H9 (cell line): ENCODE data around the gene CRMP1. TPM values are rescaled to one million over a fixed set of nuclear protein-coding genes. Genes with fewer than 3 reads are reported as not detected.

ENCODE experiments used
- DNase-seq: peaks from one replicate; pipeline ENCODE4 v3.0.0-alpha.2; 2017
- H2AFZ ChIP-seq: one replicate; pipeline ENCODE4 v1.6.1; 2013; ENCODE audit warnings: mild to moderate bottlenecking, low read length, control low read depth, moderate library complexity
- H2AK5ac ChIP-seq: 2 replicates; pipeline ENCODE4 v1.6.1; 2013; ENCODE audit warnings: low read length, control low read depth, mixed read lengths; ENCODE audit not compliant: insufficient read length
- H2BK120ac ChIP-seq: one replicate; pipeline ENCODE4 v1.6.1; 2013; ENCODE audit warnings: low read depth, mild to moderate bottlenecking, low read length, control low read depth, inconsistent platforms; ENCODE audit not compliant: poor library complexity, severe bottlenecking
- H2BK12ac ChIP-seq: 2 replicates; pipeline ENCODE4 v1.6.1; 2013; ENCODE audit warnings: low read length, control low read depth, mixed read lengths, low read depth; ENCODE audit not compliant: insufficient read length
- H2BK15ac ChIP-seq: 2 replicates; pipeline ENCODE4 v1.6.1; 2013; ENCODE audit warnings: low read depth, low read length, control low read depth
- H2BK20ac ChIP-seq: one replicate; pipeline ENCODE4 v1.6.1; 2013; ENCODE audit warnings: low read depth, mild to moderate bottlenecking, low read length, control low read depth, inconsistent platforms; ENCODE audit not compliant: poor library complexity, severe bottlenecking
- H2BK5ac ChIP-seq: 2 replicates; pipeline ENCODE4 v1.6.1; 2013; ENCODE audit warnings: low read length, control low read depth, mixed read lengths; ENCODE audit not compliant: insufficient read length
- H3K14ac ChIP-seq: 2 replicates; pipeline ENCODE4 v1.6.1; 2013; ENCODE audit warnings: low read length, control low read depth; ENCODE audit not compliant: insufficient read depth
- H3K18ac ChIP-seq: 2 replicates; pipeline ENCODE4 v1.6.1; 2013; ENCODE audit warnings: low read depth, mild to moderate bottlenecking, mixed read lengths, low read length, control low read depth; ENCODE audit not compliant: insufficient read length
- H3K23ac ChIP-seq: 2 replicates; pipeline ENCODE4 v1.6.1; 2013; ENCODE audit warnings: low read length, control low read depth, mixed read lengths, low read depth; ENCODE audit not compliant: insufficient read length
- H3K23me2 ChIP-seq: 2 replicates; pipeline ENCODE4 v1.6.1; 2013; ENCODE audit warnings: low read depth, mild to moderate bottlenecking, mixed read lengths, low read length, control low read depth; ENCODE audit not compliant: insufficient read length, poor library complexity, severe bottlenecking
- H3K27ac ChIP-seq: 2 replicates; pipeline ENCODE4 v1.5.1; 2013; ENCODE audit warnings: low read length, control low read depth, mixed read lengths, low read depth; ENCODE audit not compliant: insufficient read length
- H3K27me3 ChIP-seq: 2 replicates; pipeline ENCODE4 v1.6.1; 2013; ENCODE audit warnings: low read length, control low read depth, inconsistent platforms; ENCODE audit not compliant: insufficient read depth
- H3K4ac ChIP-seq: 2 replicates; pipeline ENCODE4 v1.6.1; 2013; ENCODE audit warnings: low read depth, mild to moderate bottlenecking, control low read depth, inconsistent platforms, low read length, moderate library complexity
- H3K4me1 ChIP-seq: 2 replicates; pipeline ENCODE4 v1.6.1; 2013; ENCODE audit warnings: low read length, control low read depth, inconsistent platforms; ENCODE audit not compliant: insufficient read depth
- H3K4me2 ChIP-seq: 2 replicates; pipeline ENCODE4 v1.6.1; 2013; ENCODE audit warnings: low read length, control low read depth, mixed read lengths; ENCODE audit not compliant: insufficient read length, insufficient read depth
- H3K56ac ChIP-seq: 2 replicates; pipeline ENCODE4 v1.6.1; 2013; ENCODE audit warnings: low read depth, mild to moderate bottlenecking, mixed read lengths, low read length, control low read depth; ENCODE audit not compliant: insufficient read length
- H3K79me1 ChIP-seq: 2 replicates; pipeline ENCODE4 v1.6.1; 2013; ENCODE audit warnings: low read depth, mild to moderate bottlenecking, moderate library complexity, low read length, control low read depth, inconsistent platforms; ENCODE audit not compliant: insufficient read depth, poor library complexity, severe bottlenecking
- H3K79me2 ChIP-seq: 2 replicates; pipeline ENCODE4 v1.6.1; 2013; ENCODE audit warnings: low read length, control low read depth, inconsistent platforms; ENCODE audit not compliant: insufficient read depth
- H3K9ac ChIP-seq: 2 replicates; pipeline ENCODE4 v1.6.1; 2013; ENCODE audit warnings: low read length, control low read depth, mixed read lengths; ENCODE audit not compliant: insufficient read length; ENCODE audit errors: extremely low read depth
- H3K9me3 ChIP-seq: one replicate; pipeline ENCODE4 v1.6.1; 2013; ENCODE audit warnings: low read depth, low read length, inconsistent platforms; ENCODE audit not compliant: control insufficient read depth
- H3T11ph ChIP-seq: one replicate; pipeline ENCODE4 v1.6.1; 2013; ENCODE audit warnings: mild to moderate bottlenecking, low read length, control low read depth, inconsistent platforms
- H4K20me1 ChIP-seq: one replicate; pipeline ENCODE4 v1.6.1; 2013; ENCODE audit not compliant: control insufficient read depth, insufficient read length, insufficient read depth
- H4K5ac ChIP-seq: 2 replicates; pipeline ENCODE4 v1.6.1; 2013; ENCODE audit warnings: low read depth, mild to moderate bottlenecking, mixed read lengths, low read length, control low read depth; ENCODE audit not compliant: insufficient read length
- H4K8ac ChIP-seq: replicated peaks from 2 replicates; pipeline ENCODE4 v1.6.1; 2013; ENCODE audit warnings: low read length, control low read depth, mixed read lengths, low read depth; ENCODE audit not compliant: insufficient read length
- H4K91ac ChIP-seq: 2 replicates; pipeline ENCODE4 v1.6.1; 2013; ENCODE audit warnings: low read depth, mild to moderate bottlenecking, moderate library complexity, mixed read lengths, low read length, control low read depth; ENCODE audit not compliant: insufficient read length
- H3K27ac Mint-ChIP-seq, 3 experiments: 2 replicates in 2 of 3; 3 replicates in 1 of 3; pipeline ENCODE4 v1.8.0; 2020 to 2021; ENCODE audit warnings: mixed read lengths in 3 of 3, mild to moderate bottlenecking in 1 of 3, moderate library complexity in 1 of 3
- H3K27me3 Mint-ChIP-seq: 2 replicates; pipeline ENCODE4 v1.8.0; 2021; ENCODE audit warnings: low read depth, mild to moderate bottlenecking, moderate library complexity, mixed read lengths
- H3K36me3 Mint-ChIP-seq, 3 experiments: 2 replicates in 2 of 3; 3 replicates in 1 of 3; pipeline ENCODE4 v1.8.0; 2020 to 2021; ENCODE audit warnings: low read depth in 3 of 3, mixed read lengths in 3 of 3; ENCODE audit not compliant: insufficient read depth in 1 of 3
- H3K4me1 Mint-ChIP-seq, 2 experiments: 2 replicates each; pipeline ENCODE4 v1.8.0; 2020; ENCODE audit warnings: mixed read lengths in 2 of 2
- H3K4me3 Mint-ChIP-seq, 2 experiments: 2 replicates in 1 of 2; 3 replicates in 1 of 2; pipeline ENCODE4 v1.8.0; 2020 to 2021; ENCODE audit warnings: mild to moderate bottlenecking in 2 of 2, mixed read lengths in 2 of 2, moderate library complexity in 1 of 2
- H3K9me3 Mint-ChIP-seq, 2 experiments: 2 replicates in 1 of 2; 3 replicates in 1 of 2; pipeline ENCODE4 v1.8.0; 2020; ENCODE audit warnings: mild to moderate bottlenecking in 2 of 2, mixed read lengths in 2 of 2, moderate library complexity in 1 of 2
- CTCF ChIP-seq: fragments of 200-600 bp; sonication (generic); conservative IDR thresholded peaks from 3 replicates; pipeline ENCODE4 v1.8.0; 2021; ENCODE audit warnings: antibody characterized with exemption, mild to moderate bottlenecking
- WGBS: extraction: QIAGEN DNeasy Blood & Tissue Kit; methylation state at CpG from one replicate; pipeline ENCODE4 v1.1.7; 2013; ENCODE audit warnings: missing lambda C conversion rate, low lambda C conversion rate, mixed read lengths; ENCODE audit not compliant: insufficient read length; ENCODE audit errors: extremely low coverage; 5-methylcytosine and 5-hydroxymethylcytosine counted together
- total RNA-seq: library from RNA; stranded (reverse); gene quantifications from 2 replicates; pipeline ENCODE4 v1.2.1, GENCODE V29; 2021

CRMP1 gene
- total RNA-seq, 1 experiment from 2014 or later: 71.6 TPM

DNA sequence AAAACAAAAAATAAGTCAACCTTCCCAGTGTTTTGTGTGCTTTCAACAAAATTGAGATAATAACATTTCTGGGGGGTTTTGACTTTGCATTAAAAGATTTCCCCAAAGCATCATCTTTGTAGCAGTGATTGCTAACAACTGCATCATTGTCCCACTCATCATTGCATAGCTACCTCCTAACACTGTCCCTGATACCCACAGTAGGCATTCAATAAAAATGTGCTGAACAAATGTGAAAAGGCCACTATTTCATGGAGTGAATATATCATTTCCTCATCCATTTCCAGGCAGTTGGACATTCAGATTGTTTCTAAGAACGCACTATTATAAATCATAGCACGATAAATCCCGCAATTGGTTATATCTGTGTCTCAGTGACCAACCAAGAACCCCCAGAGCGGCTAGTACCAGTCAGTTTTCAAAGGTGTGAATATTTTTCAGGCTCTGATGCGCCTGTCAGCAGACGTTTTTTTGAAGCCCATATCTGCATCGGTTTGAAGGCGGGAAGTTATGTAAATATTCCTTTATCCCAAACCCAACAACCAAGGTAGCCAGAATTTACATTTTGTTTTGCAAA is 36.0 kb upstream of the CRMP1 start:
- H3K27me3 ChIP-seq: no peaks in the 10 kb centered on the region
- no peak overlapping the region for H2BK12ac ChIP-seq
- no peaks in the 10 kb centered on the region for H4K20me1 ChIP-seq
- H2BK120ac ChIP-seq: no peak overlapping the region
- Mint-ChIP-seq H3K36me3 (no peaks in the 10 kb centered on the region), H3K4me1 (peaks cover 15 to 23% of the 10 kb centered on the region in 2 experiments), H3K4me3 (no peak overlapping the region), H3K27me3 (peaks cover 33% of the 10 kb centered on the region), H3K9me3 (no peaks in the 10 kb centered on the region), H3K27ac (no peak overlapping the region)
- no peak overlapping the region for H2AFZ ChIP-seq
- H3K4ac ChIP-seq: no peak overlapping the region
- H3K9ac ChIP-seq: no peak overlapping the region
- no peak overlapping the region for H3K56ac ChIP-seq
- no peak overlapping the region for H4K91ac ChIP-seq
- no peak overlapping the region for H3K14ac ChIP-seq
- H4K5ac ChIP-seq: no peak overlapping the region
- no CpG with 5 or more reads among the region's 8 CpGs for WGBS
- no peak overlapping the region for H3T11ph ChIP-seq
- H2BK15ac ChIP-seq: no peak overlapping the region
- H2BK20ac ChIP-seq: no peak overlapping the region
- no peak overlapping the region for H3K23ac ChIP-seq
- H3K27ac ChIP-seq: no peak overlapping the region
- no peaks in the 10 kb centered on the region for H3K79me1 ChIP-seq
- H2AK5ac ChIP-seq: no peak overlapping the region
- no peak for TF ChIP-seq CTCF
- H3K9me3 ChIP-seq: no peaks in the 10 kb centered on the region
- no peak overlapping the region for H3K18ac ChIP-seq
- H3K79me2 ChIP-seq: no peaks in the 10 kb centered on the region
- H2BK5ac ChIP-seq: no peak overlapping the region
- H3K23me2 ChIP-seq: no peaks in the 10 kb centered on the region
- no peak overlapping the region for H3K4me2 ChIP-seq
- peaks cover 3% of the 10 kb centered on the region; the same call in 1 of the 2 replicates for H3K4me1 ChIP-seq
- DNase-seq: no peak
- H4K8ac ChIP-seq: no peak overlapping the region
